HCT116 (cell line): ENCODE results near the gene GNA12. TPM values are rescaled to one million over a fixed set of nuclear protein-coding genes. Genes with fewer than 3 reads are reported as not detected.

ENCODE experiments used
- ATAC-seq: fragments of 200-7000 bp; cut with Tn5 transposase; 2 replicates; pipeline ENCODE4 v1.9.1; 2020; ENCODE audit warnings: mild to moderate bottlenecking, moderate library complexity
- BruUV-seq: library from RNA; stranded (reverse); fragments of 400-500 nt; replicated peaks from 2 replicates; lab custom pipeline; 2021; lab: Mats Ljungman, UMichigan
- CTCF ChIA-PET: fragments of 300-600 bp; sonication (Branson Sonifier 250); formaldehyde crosslinking; loops from one replicate; lab custom pipeline; 2021; ENCODE audit warnings: antibody characterized with exemption; lab: Charles Lee
- POLR2A ChIA-PET: fragments of 300-600, 350-600 bp; sonication (Branson Sonifier 250); formaldehyde crosslinking; loops from one replicate; lab custom pipeline; 2021; ENCODE audit warnings: antibody characterized with exemption; lab: Charles Lee
- RAD21 ChIA-PET, 2 experiments: fragments of 300-600 bp; sonication (Branson Sonifier 250); formaldehyde crosslinking; loops; one replicate each; lab custom pipeline; 2023; ENCODE audit warnings: low total read pairs in 2 of 2; ENCODE audit not compliant: uncharacterized antibody in 2 of 2, unreplicated experiment in 2 of 2, low non-redundant PET in 1 of 2; lab: Charles Lee
- DNase-seq: peaks from one replicate; pipeline ENCODE4 v3.0.0-alpha.2; 2010; ENCODE audit warnings: low read depth, low spot score
- H2AFZ ChIP-seq: fragments of 200-600 bp; shearing (Covaris generic), sonication (generic); 2 replicates; pipeline ENCODE4 v1.6.1; 2017; ENCODE audit warnings: low read depth, mixed run types, mixed read lengths, antibody characterized with exemption, low read length; ENCODE audit not compliant: poor library complexity, severe bottlenecking
- H3K27ac ChIP-seq: 2 replicates; pipeline ENCODE4 v1.5.1; 2012; ENCODE audit warnings: low read depth, low read length
- H3K27me3 ChIP-seq: fragments of 200-600 bp; sonication (generic); 2 replicates; pipeline ENCODE4 v1.6.1; 2016; ENCODE audit warnings: mixed run types, low read length, mixed read lengths; ENCODE audit not compliant: insufficient read depth
- H3K36me3 ChIP-seq, 2 experiments: fragments of 200-500 bp in 1 of 2; fragments of 200-600 bp in 1 of 2; sonication (Bioruptor generic) in 1 of 2; sonication (generic) in 1 of 2; 2 replicates each; pipeline versions ENCODE4 v1.5.1 to v1.6.1; 2014 to 2016; ENCODE audit warnings: low read length in 2 of 2, inconsistent platforms in 1 of 2, mixed read lengths in 1 of 2, mixed run types in 1 of 2; ENCODE audit not compliant: insufficient read depth in 2 of 2, control insufficient read depth in 1 of 2
- H3K4me1 ChIP-seq, 2 experiments: fragments of 200-600 bp in 1 of 2; sonication (generic) in 1 of 2; 2 replicates each; pipeline versions ENCODE4 v1.5.1 to v1.6.1; 2012 to 2017; ENCODE audit warnings: low read length in 2 of 2, inconsistent platforms in 1 of 2, mild to moderate bottlenecking in 1 of 2, mixed read lengths in 1 of 2, mixed run types in 1 of 2, moderate library complexity in 1 of 2; ENCODE audit not compliant: insufficient read depth in 2 of 2, control insufficient read depth in 1 of 2
- H3K4me2 ChIP-seq: fragments of 200-600 bp; sonication (generic); 2 replicates; pipeline ENCODE4 v1.6.1; 2017; ENCODE audit warnings: mixed run types, low read length, mixed read lengths
- H3K4me3 ChIP-seq, 2 experiments: fragments of 200-600 bp in 1 of 2; sonication (generic) in 1 of 2; replicated peaks in 1 of 2; 2 replicates each; pipeline ENCODE4 v1.5.1; 2011 to 2016; ENCODE audit warnings: low read length in 2 of 2, control low read depth in 1 of 2, low read depth in 1 of 2, mild to moderate bottlenecking in 1 of 2, mixed read lengths in 1 of 2, mixed run types in 1 of 2
- H3K79me2 ChIP-seq: fragments of 200-600 bp; sonication (generic); 2 replicates; pipeline ENCODE4 v1.6.1; 2017; ENCODE audit warnings: mild to moderate bottlenecking, mixed run types, low read length, moderate library complexity, mixed read lengths; ENCODE audit not compliant: insufficient read depth
- H3K9ac ChIP-seq: fragments of 200-600 bp; sonication (generic); 2 replicates; pipeline ENCODE4 v1.6.1; 2016; ENCODE audit warnings: low read length, mixed read lengths
- H3K9me2 ChIP-seq: fragments of 200-600 bp; sonication (generic), shearing (Covaris generic); 2 replicates; pipeline ENCODE4 v1.6.1; 2017; ENCODE audit warnings: mixed run types, mild to moderate bottlenecking, moderate library complexity; ENCODE audit not compliant: insufficient read depth
- H3K9me3 ChIP-seq, 2 experiments: fragments of 200-500 bp in 1 of 2; fragments of 200-600 bp in 1 of 2; sonication (Bioruptor generic) in 1 of 2; sonication (generic) in 1 of 2; 2 replicates each; pipeline ENCODE4 v1.6.1; 2014 to 2017; ENCODE audit warnings: low read length in 2 of 2, mixed read lengths in 2 of 2, inconsistent platforms in 1 of 2, low read depth in 1 of 2, mild to moderate bottlenecking in 1 of 2, mixed run types in 1 of 2, moderate library complexity in 1 of 2; ENCODE audit not compliant: control insufficient read depth in 1 of 2, insufficient read depth in 1 of 2
- H4K20me1 ChIP-seq: fragments of 200-600 bp; sonication (generic), shearing (Covaris generic); 2 replicates; pipeline ENCODE4 v1.6.1; 2017; ENCODE audit warnings: mixed run types, mild to moderate bottlenecking, moderate library complexity; ENCODE audit not compliant: insufficient read depth
- CBX3 ChIP-seq: IDR thresholded peaks from 2 replicates; pipeline ENCODE4 v1.6.1; 2012; ENCODE audit warnings: low read depth
- CEBPB ChIP-seq: IDR thresholded peaks from 2 replicates; pipeline ENCODE4 v1.6.1; 2012; ENCODE audit warnings: low read depth
- EZH2phosphoT487 ChIP-seq: fragments of 200-600 bp; IDR thresholded peaks from 2 replicates; pipeline ENCODE4 v1.6.1; 2018; ENCODE audit warnings: antibody characterized with exemption, borderline replicate concordance
- JUND ChIP-seq: IDR thresholded peaks from 2 replicates; pipeline ENCODE4 v1.6.1; 2012
- POLR2A ChIP-seq: IDR thresholded peaks from 2 replicates; pipeline ENCODE4 v1.7.0; 2011; ENCODE audit warnings: borderline replicate concordance; ENCODE audit not compliant: insufficient read depth, insufficient read length; ENCODE audit errors: extremely low read depth
- ZBTB33 ChIP-seq: IDR thresholded peaks from 2 replicates; pipeline ENCODE4 v1.6.1; 2011; ENCODE audit warnings: mild to moderate bottlenecking, low read length, moderate library complexity; ENCODE audit not compliant: insufficient replicate concordance; ENCODE audit errors: extremely low read depth
- ZFX ChIP-seq: fragments of 450-650 bp; IDR thresholded peaks from 2 replicates; pipeline ENCODE4 v1.6.1; 2017
- ZNF274 ChIP-seq: fragments of 200-500 bp; sonication (Bioruptor generic); IDR thresholded peaks from 2 replicates; pipeline ENCODE4 v1.6.1; 2014; ENCODE audit warnings: mild to moderate bottlenecking, low read depth, low read length, inconsistent platforms
- intact Hi-C: fragments of 100-400 bp; cut with micrococcal nuclease; formaldehyde crosslinking; loops from 2 replicates; pipeline ENCODE4 v1.10.0; 2022
- total RNA-seq: library from RNA; stranded (reverse); gene quantifications from one replicate; pipeline ENCODE4 v1.2.1, GENCODE V29; 2021; ENCODE audit not compliant: unreplicated experiment
- TF ChIP-seq, protein P1 (sequence below): IDR thresholded peaks from 2 replicates; pipeline ENCODE4 v1.6.1; 2012; ENCODE audit warnings: low read depth

The GNA12 gene
- total RNA-seq, 1 experiment from 2014 or later = 32.6 TPM

DNA sequence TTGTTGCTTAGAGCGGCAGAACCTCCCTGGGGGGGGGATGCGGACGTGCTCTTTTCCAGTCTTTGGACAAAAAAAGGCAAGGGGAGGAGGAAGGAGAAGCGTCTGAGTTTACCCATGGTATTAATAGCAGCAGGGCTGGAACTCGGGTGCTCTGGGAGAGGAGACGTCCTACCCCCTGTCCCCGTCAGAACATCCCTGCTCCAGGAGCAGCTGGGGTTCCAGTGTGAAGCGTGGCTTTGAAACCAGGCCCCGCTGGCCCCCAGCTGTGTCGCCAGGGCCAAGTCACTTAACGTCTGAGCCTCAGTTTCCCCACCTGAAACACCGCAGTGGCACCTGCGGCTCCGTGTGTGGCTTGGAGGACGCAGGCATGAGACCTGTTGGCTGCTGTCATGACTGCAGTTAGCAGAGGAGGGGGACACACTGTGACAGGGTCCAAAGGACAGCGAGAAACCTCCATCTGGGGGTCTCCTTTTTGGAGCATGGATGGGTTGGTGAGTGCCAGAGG, 154.7 kb downstream of the GNA12 start:
- no peaks in the 10 kb centered on the region for H4K20me1 ChIP-seq
- H3K9me3 ChIP-seq = no peaks in the 10 kb centered on the region
- RAD21 ChIA-PET = no interaction called here
- H3K36me3 ChIP-seq = no peaks in the 10 kb centered on the region
- no peak overlapping the region for H3K4me3 ChIP-seq
- peaks cover 10 to 23% of the 10 kb centered on the region in 2 experiments; a peak in 3 of 4 replicates for H3K4me1 ChIP-seq
- H3K27ac ChIP-seq = no peak overlapping the region
- no peaks in the 10 kb centered on the region for H3K9me2 ChIP-seq
- no peak for TF ChIP-seq JUND
- TF ChIP-seq ZBTB33 = no peak
- no peak for TF ChIP-seq POLR2A
- no peak for TF ChIP-seq EZH2phosphoT487
- TF ChIP-seq, protein P1, sequence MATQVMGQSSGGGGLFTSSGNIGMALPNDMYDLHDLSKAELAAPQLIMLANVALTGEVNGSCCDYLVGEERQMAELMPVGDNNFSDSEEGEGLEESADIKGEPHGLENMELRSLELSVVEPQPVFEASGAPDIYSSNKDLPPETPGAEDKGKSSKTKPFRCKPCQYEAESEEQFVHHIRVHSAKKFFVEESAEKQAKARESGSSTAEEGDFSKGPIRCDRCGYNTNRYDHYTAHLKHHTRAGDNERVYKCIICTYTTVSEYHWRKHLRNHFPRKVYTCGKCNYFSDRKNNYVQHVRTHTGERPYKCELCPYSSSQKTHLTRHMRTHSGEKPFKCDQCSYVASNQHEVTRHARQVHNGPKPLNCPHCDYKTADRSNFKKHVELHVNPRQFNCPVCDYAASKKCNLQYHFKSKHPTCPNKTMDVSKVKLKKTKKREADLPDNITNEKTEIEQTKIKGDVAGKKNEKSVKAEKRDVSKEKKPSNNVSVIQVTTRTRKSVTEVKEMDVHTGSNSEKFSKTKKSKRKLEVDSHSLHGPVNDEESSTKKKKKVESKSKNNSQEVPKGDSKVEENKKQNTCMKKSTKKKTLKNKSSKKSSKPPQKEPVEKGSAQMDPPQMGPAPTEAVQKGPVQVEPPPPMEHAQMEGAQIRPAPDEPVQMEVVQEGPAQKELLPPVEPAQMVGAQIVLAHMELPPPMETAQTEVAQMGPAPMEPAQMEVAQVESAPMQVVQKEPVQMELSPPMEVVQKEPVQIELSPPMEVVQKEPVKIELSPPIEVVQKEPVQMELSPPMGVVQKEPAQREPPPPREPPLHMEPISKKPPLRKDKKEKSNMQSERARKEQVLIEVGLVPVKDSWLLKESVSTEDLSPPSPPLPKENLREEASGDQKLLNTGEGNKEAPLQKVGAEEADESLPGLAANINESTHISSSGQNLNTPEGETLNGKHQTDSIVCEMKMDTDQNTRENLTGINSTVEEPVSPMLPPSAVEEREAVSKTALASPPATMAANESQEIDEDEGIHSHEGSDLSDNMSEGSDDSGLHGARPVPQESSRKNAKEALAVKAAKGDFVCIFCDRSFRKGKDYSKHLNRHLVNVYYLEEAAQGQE = no peak
- no peak for TF ChIP-seq CBX3
- TF ChIP-seq ZFX = no peak
- no peak for TF ChIP-seq CEBPB
- no peak for TF ChIP-seq ZNF274
- TF ChIP-seq, all 23 proteins: peak for 0
- H3K27me3 ChIP-seq = no peaks in the 10 kb centered on the region
- intact Hi-C loops = loop anchor here (10.0 kb wide), 1 partner anchor 125 kb away; no protein-coding TSS in a partner anchor
- H3K9ac ChIP-seq = no peak overlapping the region
- CTCF ChIA-PET = no interaction called here
- POLR2A ChIA-PET = no interaction called here
- no TSS peak for BruUV-seq
- DNase-seq (no peak), ATAC-seq (no peak)
- H3K4me2 ChIP-seq = 0 out of 2 replicates have a peak overlapping the region, but pooled peaks have one; percentile 48
- no peaks in the 10 kb centered on the region for H3K79me2 ChIP-seq
- H2AFZ ChIP-seq = no peak overlapping the region
